ENCODE results near the gene C2CD3. TPM values are rescaled to one million over a fixed set of nuclear protein-coding genes. Genes with fewer than 3 reads are reported as not detected.

The C2CD3 gene
- total and polyA plus RNA-seq, 9 of the 15 experiments (the other 6 are each of a cell fraction or from before 2014, with no cell fraction given) = 4.4 to 20.2 (median 15.4) TPM

- H3K4me1 ChIP-seq (replicated peaks in 1 of 2; ENCODE audit: control insufficient read depth in 2 of 2, insufficient read depth in 2 of 2, low read length in 2 of 2) = no peaks in the 10 kb centered on the region
- no peaks in the 10 kb centered on the region for H3K9me3 ChIP-seq (replicated peaks; ENCODE audit: control insufficient read depth, insufficient read depth, low read depth, low read length)
- in situ Hi-C loops (cut with MboI) = no loop called here
- peaks cover 35% of the 10 kb centered on the region; the same call in 2 of the 3 replicates for H3K36me3 ChIP-seq (ENCODE audit: control insufficient read depth, insufficient read depth, low read length)
- no TSS peak for BruUV-seq (replicated peaks)
- no peak for DNase-seq (ENCODE audit: extremely low read depth in 1 of 4, low spot score in 3 of 4)
- no peaks in the 10 kb centered on the region for H4K20me1 ChIP-seq (replicated peaks; ENCODE audit: control insufficient read depth, insufficient read depth, low read length)
- no peak overlapping the region for H3K4me3 ChIP-seq
- no peak for FAIRE-seq
- H2AFZ ChIP-seq (ENCODE audit: low read depth, low read length) = no peak overlapping the region
- no peaks in the 10 kb centered on the region for H3K9me1 ChIP-seq (ENCODE audit: control insufficient read depth, insufficient read depth, low read length)
- ATAC-seq = peak; percentile 47; the same call in 1 of the 3 replicates
- H3K27me3 ChIP-seq (ENCODE audit: control insufficient read depth in 2 of 2, insufficient read depth in 2 of 2, low read length in 2 of 2) = no peaks in the 10 kb centered on the region
- intact Hi-C loops (cut with micrococcal nuclease) = loop anchor here (1.0 kb wide), 1 partner anchor 69 kb away; no protein-coding TSS in a partner anchor
- ChIA-PET POLR2A (interaction anchor here (0.7 to 1.0 kb wide), 2 partner anchors 11 to 27 kb away, joined by 4 read pairs; no protein-coding TSS in a partner anchor), CTCF (ENCODE audit: low intra/inter-chr PET ratio) (no interaction called here)
- 60% methylated on average over 3 of the region's 3 CpGs for WGBS (ENCODE audit: insufficient coverage, low coverage, missing lambda C conversion rate)
- H3K27ac ChIP-seq (ENCODE audit: extremely low read depth, low read depth, low read length) = no peak overlapping the region
- H3K9ac ChIP-seq (ENCODE audit: insufficient read depth in 1 of 2, low read depth in 2 of 2, low read length in 2 of 2) = no peak overlapping the region
- no peaks in the 10 kb centered on the region for H3K79me2 ChIP-seq (ENCODE audit: control insufficient read depth, insufficient read depth, low read length)
- no peak overlapping the region for H3K4me2 ChIP-seq (ENCODE audit: insufficient read depth, low read length)
- TF ChIP-seq BACH1 (tag; IDR thresholded peaks at IDR 0.05) (no peak), ZBTB2 (IDR thresholded peaks at IDR 0.05) (no peak), ATF1 (CRISPR knock-in tag; IDR thresholded peaks at IDR 0.05) (no peak), ATF1 (tag; IDR thresholded peaks at IDR 0.05) (no peak), ZNF408 (CRISPR knock-in tag; IDR thresholded peaks at IDR 0.05; ENCODE audit: low read depth) (no peak), ZNF121 (CRISPR knock-in tag; conservative IDR thresholded peaks at IDR 0.05) (no peak), SRSF7 (optimal IDR thresholded peaks at IDR 0.05; ENCODE audit: low read depth, low read length) (no peak), ETV6 (IDR thresholded peaks at IDR 0.05; ENCODE audit: borderline replicate concordance in 1 of 2, low read depth in 2 of 2, low read length in 1 of 2) (no peak), ETV6 (CRISPR knock-in tag; IDR thresholded peaks at IDR 0.05; ENCODE audit: borderline replicate concordance) (no peak), PHB2 (IDR thresholded peaks at IDR 0.05; ENCODE audit: low read depth) (no peak), FOSL1 (tag; conservative IDR thresholded peaks at IDR 0.05) (no peak), TOE1 (IDR thresholded peaks at IDR 0.05; ENCODE audit: borderline replicate concordance) (no peak), TOE1 (CRISPR knock-in tag; IDR thresholded peaks at IDR 0.05; ENCODE audit: borderline replicate concordance, low read depth) (no peak), ZNF282 (CRISPR knock-in tag; IDR thresholded peaks at IDR 0.05) (no peak), SNIP1 (IDR thresholded peaks at IDR 0.05; ENCODE audit: low read depth) (no peak), SRF (CRISPR knock-in tag; IDR thresholded peaks at IDR 0.05) (no peak), FOXP4 (CRISPR knock-in tag; IDR thresholded peaks at IDR 0.05; ENCODE audit: borderline replicate concordance) (no peak), NRF1 (conservative IDR thresholded peaks at IDR 0.05 in 1 of 2, IDR thresholded peaks at IDR 0.05 in 1 of 2) (no peak)
Observed at GRCh38 chr11:74033046-74033445, 137.8 kb downstream of the C2CD3 start.
